DOHH2 (cell line): Measurements from ENCODE around the gene NBEAL2.

ENCODE experiments used
- H3F3A ChIP-seq: fragments of 200-600 bp; sonication (generic), shearing (Covaris generic); 2 replicates; pipeline ENCODE4 v1.6.0; 2016; ENCODE audit warnings: antibody characterized with exemption, mild to moderate bottlenecking; ENCODE audit not compliant: control insufficient read depth, insufficient read depth
- H3K27ac ChIP-seq: fragments of 200-600 bp; sonication (generic); 2 replicates; pipeline ENCODE4 v1.5.1; 2014; ENCODE audit warnings: low read depth, mild to moderate bottlenecking, low read length, moderate library complexity
- H3K27me3 ChIP-seq: fragments of 200-600 bp; sonication (generic); 2 replicates; pipeline ENCODE4 v1.6.1; 2014; ENCODE audit warnings: mild to moderate bottlenecking, low read length, mixed read lengths; ENCODE audit not compliant: control insufficient read depth
- H3K36me3 ChIP-seq: fragments of 200-600 bp; sonication (generic); 2 replicates; pipeline ENCODE4 v1.6.1; 2014; ENCODE audit warnings: mild to moderate bottlenecking, low read length, moderate library complexity, mixed read lengths; ENCODE audit not compliant: control insufficient read depth
- H3K4me1 ChIP-seq: fragments of 200-600 bp; sonication (generic); 2 replicates; pipeline ENCODE4 v1.6.1; 2014; ENCODE audit warnings: mild to moderate bottlenecking, low read length, mixed read lengths; ENCODE audit not compliant: control insufficient read depth
- H3K4me2 ChIP-seq: fragments of 200-600 bp; sonication (generic); 2 replicates; pipeline ENCODE4 v1.6.0; 2014; ENCODE audit warnings: mild to moderate bottlenecking, low read length, moderate library complexity
- H3K4me3 ChIP-seq: fragments of 200-600 bp; sonication (generic); 2 replicates; pipeline ENCODE4 v1.5.1; 2014; ENCODE audit warnings: mild to moderate bottlenecking, low read length, mixed read lengths
- H3K79me2 ChIP-seq: fragments of 200-600 bp; sonication (generic); 2 replicates; pipeline ENCODE4 v1.6.1; 2014; ENCODE audit warnings: mild to moderate bottlenecking, low read length, mixed read lengths; ENCODE audit not compliant: control insufficient read depth
- H3K9me2 ChIP-seq: fragments of 200-600 bp; sonication (generic); replicated peaks from 2 replicates; pipeline ENCODE4 v1.6.1; 2014; ENCODE audit warnings: mild to moderate bottlenecking, low read length, mixed read lengths; ENCODE audit not compliant: control insufficient read depth
- H3K9me3 ChIP-seq: fragments of 200-600 bp; sonication (generic); 2 replicates; pipeline ENCODE4 v1.6.1; 2014; ENCODE audit warnings: antibody characterized with exemption, low read length, mixed read lengths; ENCODE audit not compliant: control insufficient read depth, insufficient read depth
- H4K20me1 ChIP-seq: fragments of 200-600 bp; sonication (generic); 2 replicates; pipeline ENCODE4 v1.6.0; 2014; ENCODE audit warnings: low read depth, mild to moderate bottlenecking, antibody characterized with exemption, low read length, moderate library complexity; ENCODE audit not compliant: control insufficient read depth, insufficient read depth
- EZH2phosphoT487 ChIP-seq: fragments of 200-600 bp; sonication (generic); IDR thresholded peaks from 2 replicates; pipeline ENCODE4 v1.6.1; 2017; ENCODE audit warnings: borderline replicate concordance, mild to moderate bottlenecking, antibody characterized with exemption, low read length, moderate library complexity, mixed read lengths
- TF ChIP-seq, protein P1 (sequence below): fragments of 200-600 bp; sonication (generic); IDR thresholded peaks from one replicate; pipeline ENCODE4 v1.5.1; 2014; ENCODE audit warnings: antibody characterized with exemption, mild to moderate bottlenecking, low read depth, low read length; ENCODE audit not compliant: poor library complexity, severe bottlenecking

The NBEAL2 gene

DNA sequence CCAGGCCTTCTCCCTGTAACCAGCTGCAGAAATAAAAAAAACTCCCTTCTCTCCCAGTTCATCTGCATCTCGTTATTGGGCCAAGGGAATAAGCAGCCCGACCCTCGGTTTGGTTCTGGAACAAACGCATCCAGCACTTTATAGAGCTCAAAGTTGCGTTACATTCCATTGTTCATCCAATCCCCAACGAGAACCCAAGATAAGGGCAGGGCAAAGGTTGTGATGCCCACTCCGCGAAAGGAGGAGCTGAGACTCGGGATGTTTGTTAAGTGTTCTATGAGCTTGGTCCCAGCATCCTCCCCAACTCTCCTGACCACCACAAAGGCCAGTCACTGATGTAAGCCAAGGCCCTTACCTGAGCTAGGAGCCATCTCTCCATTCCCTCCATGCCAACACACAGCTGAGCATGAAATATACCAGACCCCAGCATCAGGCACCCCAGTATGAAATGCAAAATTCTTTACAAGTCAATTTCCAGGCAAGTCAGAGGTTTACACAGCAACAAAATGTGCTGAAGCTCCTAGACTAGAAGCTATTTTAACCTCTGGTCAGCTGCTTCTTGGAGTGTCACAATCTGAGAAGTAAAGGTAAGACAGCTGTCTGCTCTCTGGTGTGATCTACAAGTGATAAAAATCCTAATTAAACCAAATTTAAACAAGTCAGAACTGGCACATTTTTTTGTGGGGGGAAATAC lies 20.9 kb upstream of the NBEAL2 start:
- peaks cover 42% of the 10 kb centered on the region for H4K20me1 ChIP-seq
- no peaks in the 10 kb centered on the region for H3K27me3 ChIP-seq
- H3K9me2 ChIP-seq: no peaks in the 10 kb centered on the region
- H3K79me2 ChIP-seq: peaks cover 97% of the 10 kb centered on the region
- H3K27ac ChIP-seq: no peak overlapping the region
- H3K4me2 ChIP-seq: no peak overlapping the region
- no peaks in the 10 kb centered on the region for H3F3A ChIP-seq
- H3K4me3 ChIP-seq: no peak overlapping the region
- H3K4me1 ChIP-seq: peaks cover 74% of the 10 kb centered on the region
- H3K36me3 ChIP-seq: peaks cover 63% of the 10 kb centered on the region
- no peaks in the 10 kb centered on the region for H3K9me3 ChIP-seq
- TF ChIP-seq, protein P1, sequence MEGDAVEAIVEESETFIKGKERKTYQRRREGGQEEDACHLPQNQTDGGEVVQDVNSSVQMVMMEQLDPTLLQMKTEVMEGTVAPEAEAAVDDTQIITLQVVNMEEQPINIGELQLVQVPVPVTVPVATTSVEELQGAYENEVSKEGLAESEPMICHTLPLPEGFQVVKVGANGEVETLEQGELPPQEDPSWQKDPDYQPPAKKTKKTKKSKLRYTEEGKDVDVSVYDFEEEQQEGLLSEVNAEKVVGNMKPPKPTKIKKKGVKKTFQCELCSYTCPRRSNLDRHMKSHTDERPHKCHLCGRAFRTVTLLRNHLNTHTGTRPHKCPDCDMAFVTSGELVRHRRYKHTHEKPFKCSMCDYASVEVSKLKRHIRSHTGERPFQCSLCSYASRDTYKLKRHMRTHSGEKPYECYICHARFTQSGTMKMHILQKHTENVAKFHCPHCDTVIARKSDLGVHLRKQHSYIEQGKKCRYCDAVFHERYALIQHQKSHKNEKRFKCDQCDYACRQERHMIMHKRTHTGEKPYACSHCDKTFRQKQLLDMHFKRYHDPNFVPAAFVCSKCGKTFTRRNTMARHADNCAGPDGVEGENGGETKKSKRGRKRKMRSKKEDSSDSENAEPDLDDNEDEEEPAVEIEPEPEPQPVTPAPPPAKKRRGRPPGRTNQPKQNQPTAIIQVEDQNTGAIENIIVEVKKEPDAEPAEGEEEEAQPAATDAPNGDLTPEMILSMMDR: no peak
- no peak for TF ChIP-seq EZH2phosphoT487

DNA sequence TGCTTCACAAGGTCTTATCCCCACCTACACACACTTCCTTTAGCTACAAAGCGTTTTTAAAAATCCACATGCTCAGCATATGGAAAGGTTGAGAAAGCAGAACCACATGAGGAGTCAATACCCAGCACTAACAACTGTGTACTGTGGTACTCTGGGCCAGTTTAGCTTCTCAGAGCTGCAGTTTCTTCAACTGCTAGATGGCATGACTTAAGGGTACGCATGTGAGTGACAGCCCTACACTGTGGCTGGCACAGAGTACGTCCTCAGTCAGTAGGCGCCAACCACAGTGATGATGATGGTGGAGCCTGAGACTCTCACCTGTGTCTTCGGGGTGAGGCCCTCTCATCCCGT lies 20.3 kb upstream of the NBEAL2 start:
- Histone ChIP-seq H3K4me2 (no peak overlapping the region), H3F3A (no peaks in the 10 kb centered on the region), H3K27me3 (no peaks in the 10 kb centered on the region), H3K27ac (no peak overlapping the region), H4K20me1 (peaks cover 37% of the 10 kb centered on the region), H3K4me3 (no peak overlapping the region), H3K4me1 (peaks cover 69% of the 10 kb centered on the region), H3K9me2 (no peaks in the 10 kb centered on the region), H3K36me3 (peaks cover 58% of the 10 kb centered on the region), H3K9me3 (no peaks in the 10 kb centered on the region), H3K79me2 (peaks cover 92% of the 10 kb centered on the region)
- TF ChIP-seq, protein P1: no peak
- no peak for TF ChIP-seq EZH2phosphoT487

DNA sequence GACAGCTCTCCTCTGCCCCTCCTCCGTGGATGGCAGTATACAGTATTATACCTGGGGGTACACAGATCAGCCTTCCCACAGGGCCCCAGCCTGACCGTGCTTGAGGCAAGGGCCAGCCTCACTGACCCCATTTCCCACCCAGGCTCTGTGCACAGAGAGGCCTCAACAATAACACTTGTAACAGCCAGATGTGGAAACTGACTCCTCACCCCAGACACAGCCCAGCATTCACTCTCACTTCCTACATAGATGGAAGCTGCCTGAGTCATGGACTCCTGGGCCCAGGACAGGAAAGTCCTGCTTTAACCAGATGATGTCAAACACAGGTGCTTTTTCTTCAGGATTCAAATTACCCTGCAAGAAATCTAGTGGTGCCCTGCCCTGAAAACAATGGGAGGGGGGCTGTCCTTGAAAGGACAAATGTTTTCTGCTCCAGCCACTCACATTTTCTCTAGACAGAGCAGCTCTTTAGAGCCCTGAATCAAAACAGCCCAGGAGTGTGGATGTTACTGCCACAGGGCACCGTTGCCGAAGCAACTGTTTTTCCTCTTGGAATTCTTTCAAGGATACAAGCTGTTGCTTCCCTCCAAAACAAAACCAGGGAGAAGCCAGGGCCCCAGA lies 19.3 kb upstream of the NBEAL2 start:
- no peaks in the 10 kb centered on the region for H3F3A ChIP-seq
- H3K9me2 ChIP-seq: no peaks in the 10 kb centered on the region
- no peak overlapping the region for H3K4me3 ChIP-seq
- H3K27ac ChIP-seq: no peak overlapping the region
- peaks cover 54% of the 10 kb centered on the region for H3K36me3 ChIP-seq
- no peaks in the 10 kb centered on the region for H3K9me3 ChIP-seq
- H3K4me1 ChIP-seq: peaks cover 60% of the 10 kb centered on the region
- no peaks in the 10 kb centered on the region for H3K27me3 ChIP-seq
- peaks cover 30% of the 10 kb centered on the region for H4K20me1 ChIP-seq
- no peak for TF ChIP-seq EZH2phosphoT487
- TF ChIP-seq, protein P1: no peak
- no peak overlapping the region for H3K4me2 ChIP-seq
- peaks cover 88% of the 10 kb centered on the region for H3K79me2 ChIP-seq
